GM23338 (cell line): Measurements from ENCODE around the gene IFI6. TPM values are rescaled to one million over a fixed set of nuclear protein-coding genes. Genes with fewer than 3 reads are reported as not detected.
"Not testable (repeated sequence)": the region's sequence is repeated elsewhere in the genome, so short reads cannot be mapped to it uniquely, and the experiment has no call there.

Source experiments
- ATAC-seq: fragments of 200-7000 bp; cut with Tn5 transposase; 3 replicates; pipeline ENCODE4 v1.9.1; 2020
- DNase-seq: peaks from one replicate; pipeline ENCODE4 v3.0.0-alpha.2; 2015; ENCODE audit warnings: low spot score
- H2AFZ ChIP-seq: fragments of 200-600 bp; sonication (generic); 2 replicates; pipeline ENCODE4 v1.8.0; 2016; ENCODE audit warnings: antibody characterized with exemption, mild to moderate bottlenecking, moderate library complexity
- H3F3A ChIP-seq: fragments of 200-600 bp; sonication (generic); replicated peaks from 2 replicates; pipeline ENCODE4 v1.8.0; 2017; ENCODE audit warnings: antibody characterized with exemption, mixed run types, low read depth
- H3K27ac ChIP-seq: fragments of 200-600 bp; sonication (generic); 2 replicates; pipeline ENCODE4 v1.6.1; 2016; ENCODE audit warnings: low read depth
- H3K27me3 ChIP-seq: fragments of 200-600 bp; sonication (generic); 2 replicates; pipeline ENCODE4 v1.8.0; 2016; ENCODE audit warnings: mild to moderate bottlenecking, mixed run types, moderate library complexity; ENCODE audit not compliant: insufficient read depth
- H3K36me3 ChIP-seq: fragments of 200-600 bp; sonication (generic); 2 replicates; pipeline ENCODE4 v1.8.0; 2016; ENCODE audit warnings: mild to moderate bottlenecking; ENCODE audit not compliant: insufficient read depth
- H3K4me1 ChIP-seq: fragments of 200-600 bp; sonication (generic); 2 replicates; pipeline ENCODE4 v1.8.0; 2016; ENCODE audit warnings: mild to moderate bottlenecking, moderate library complexity; ENCODE audit not compliant: insufficient read depth
- H3K4me2 ChIP-seq: fragments of 200-600 bp; sonication (generic); 2 replicates; pipeline ENCODE4 v1.7.1; 2017; ENCODE audit warnings: mixed run types
- H3K4me3 ChIP-seq: fragments of 200-600 bp; sonication (generic); 2 replicates; pipeline ENCODE4 v1.6.1; 2016; ENCODE audit warnings: mixed run types
- H3K79me2 ChIP-seq: fragments of 200-600 bp; sonication (generic); replicated peaks from 2 replicates; pipeline ENCODE4 v1.8.0; 2017; ENCODE audit warnings: mild to moderate bottlenecking; ENCODE audit not compliant: insufficient read depth
- H3K9me2 ChIP-seq: fragments of 200-600 bp; sonication (generic); 2 replicates; pipeline ENCODE4 v1.8.0; 2017; ENCODE audit not compliant: insufficient read depth
- H4K20me1 ChIP-seq: fragments of 200-600 bp; sonication (generic); replicated peaks from 2 replicates; pipeline ENCODE4 v1.8.0; 2017; ENCODE audit warnings: mild to moderate bottlenecking; ENCODE audit not compliant: insufficient read depth
- H3K27ac Mint-ChIP-seq: 2 replicates; pipeline ENCODE4 v1.8.0; 2020; ENCODE audit warnings: inconsistent platforms, mild to moderate bottlenecking, moderate library complexity, mixed read lengths
- H3K27me3 Mint-ChIP-seq: 3 replicates; pipeline ENCODE4 v1.8.0; 2022; ENCODE audit warnings: low read depth, mild to moderate bottlenecking, moderate library complexity, mixed read lengths, inconsistent platforms; ENCODE audit not compliant: insufficient read depth, poor library complexity
- H3K36me3 Mint-ChIP-seq: 3 replicates; pipeline ENCODE4 v1.8.0; 2021; ENCODE audit warnings: low read depth, mild to moderate bottlenecking, inconsistent platforms, moderate library complexity, mixed read lengths
- H3K4me1 Mint-ChIP-seq: 3 replicates; pipeline ENCODE4 v1.8.0; 2020; ENCODE audit warnings: mild to moderate bottlenecking, inconsistent platforms, mixed read lengths
- H3K4me3 Mint-ChIP-seq: 3 replicates; pipeline ENCODE4 v1.8.0; 2021; ENCODE audit warnings: moderate library complexity, mild to moderate bottlenecking, inconsistent platforms, mixed read lengths
- H3K9me3 Mint-ChIP-seq: 3 replicates; pipeline ENCODE4 v1.8.0; 2020; ENCODE audit warnings: moderate library complexity, mild to moderate bottlenecking, inconsistent platforms, mixed read lengths
- CREB1 ChIP-seq: fragments of 250-450 bp; sonication (Bioruptor Pico); IDR thresholded peaks from 2 replicates; pipeline ENCODE4 v1.5.0; 2020; ENCODE audit warnings: low read depth, mild to moderate bottlenecking, moderate library complexity
- EZH2 ChIP-seq: fragments of 200-600 bp; sonication (generic); IDR thresholded peaks from one replicate; pipeline ENCODE4 v1.8.0; 2017; ENCODE audit warnings: antibody characterized with exemption, mild to moderate bottlenecking, low read depth; ENCODE audit not compliant: unreplicated experiment
- EZH2phosphoT487 ChIP-seq: fragments of 200-600 bp; sonication (generic); IDR thresholded peaks from one replicate; pipeline ENCODE4 v1.8.1; 2018; ENCODE audit warnings: antibody characterized with exemption; ENCODE audit not compliant: unreplicated experiment
- JUNB ChIP-seq: IDR thresholded peaks from one replicate; pipeline ENCODE4 v1.6.1; 2016; ENCODE audit warnings: antibody characterized with exemption; ENCODE audit not compliant: unreplicated experiment
- POLR2AphosphoS5 ChIP-seq: IDR thresholded peaks from 2 replicates; pipeline ENCODE4 v1.6.1; 2016; ENCODE audit warnings: antibody characterized with exemption, low read depth
- ZNF114 ChIP-seq: fragments of 250-450 bp; sonication (Bioruptor Pico); IDR thresholded peaks from 2 replicates; pipeline ENCODE4 v1.5.0; 2020; ENCODE audit warnings: mild to moderate bottlenecking, moderate library complexity
- polyA plus RNA-seq: library from polyadenylated mRNA; unstranded; fragments of >200 nt; fragmentation: Nextera tagmentation; extraction: Ambion mirVana; gene quantifications from 2 replicates; pipeline ENCODE4 v1.2.1, GENCODE V29; 2016
- total RNA-seq: library from RNA; depleted of rRNA; stranded (reverse); fragments of >200 nt; shearing (Covaris generic); gene quantifications from 2 replicates; pipeline ENCODE4 v1.2.3, GENCODE V29; 2014
- TF ChIP-seq, protein P1 (sequence below): IDR thresholded peaks from 2 replicates; pipeline ENCODE4 v1.6.1; 2016; ENCODE audit warnings: antibody characterized with exemption
- TF ChIP-seq, protein P2 (sequence below), 2 experiments: fragments of 200-600 bp in 1 of 2; sonication (generic) in 1 of 2; conservative IDR thresholded peaks; 2 replicates each; pipeline versions ENCODE4 v1.5.1 to v1.6.1; 2016 to 2017; ENCODE audit warnings: antibody characterized with exemption in 2 of 2, low read depth in 2 of 2, mild to moderate bottlenecking in 2 of 2, moderate library complexity in 1 of 2

Gene IFI6
- total and polyA plus RNA-seq, 2 experiments from 2014 or later = 6.3 to 16.0 TPM

DNA sequence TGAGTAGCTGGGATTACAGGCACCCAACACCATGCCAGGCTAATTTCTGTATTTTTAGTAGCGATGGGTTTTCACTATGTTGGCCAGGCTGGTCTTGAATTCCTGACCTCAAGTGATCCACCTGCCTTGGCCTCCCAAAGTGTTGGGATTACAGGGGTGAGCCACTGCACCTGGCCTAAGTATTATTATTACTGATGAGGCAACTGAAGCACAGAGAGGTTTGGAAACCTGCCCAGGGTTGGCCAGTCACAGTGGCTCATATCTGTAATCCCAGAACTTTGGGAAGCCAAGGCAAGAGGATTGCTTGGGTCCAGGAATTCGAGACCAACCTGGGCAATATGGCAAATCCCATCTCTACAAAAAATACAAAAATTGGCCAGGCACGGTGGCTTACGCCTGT lies 44.3 kb downstream of the IFI6 start:
- not testable (repeated sequence) for H2AFZ ChIP-seq, H3K79me2 ChIP-seq, H3K27ac ChIP-seq, H3K36me3 ChIP-seq, H4K20me1 ChIP-seq, H3K4me3 ChIP-seq, H3K36me3 Mint-ChIP-seq, H3K9me3 Mint-ChIP-seq, H3K4me3 Mint-ChIP-seq, ATAC-seq, DNase-seq, H3K27ac Mint-ChIP-seq, H3K27me3 ChIP-seq, H3K4me2 ChIP-seq, H3F3A ChIP-seq, H3K9me2 ChIP-seq
- H3K4me1 ChIP-seq = peaks cover 28% of the 10 kb centered on the region
- Mint-ChIP-seq H3K4me1 (peaks cover 38% of the 10 kb centered on the region), H3K27me3 (peaks cover 10% of the 10 kb centered on the region)

GRCh38 chr1:27627061-27627460 lies 44.9 kb downstream of the IFI6 start:
- no peak for ATAC-seq
- H3K27ac Mint-ChIP-seq = no peak overlapping the region
- no peaks in the 10 kb centered on the region; the same call in 1 of the 2 replicates for H3F3A ChIP-seq
- no peak overlapping the region for H2AFZ ChIP-seq
- peaks cover 7% of the 10 kb centered on the region for H3K27me3 Mint-ChIP-seq
- no peaks in the 10 kb centered on the region for H3K9me2 ChIP-seq
- H3K4me1 Mint-ChIP-seq = peaks cover 41% of the 10 kb centered on the region
- H3K4me3 Mint-ChIP-seq = no peak overlapping the region
- H3K4me2 ChIP-seq = no peak overlapping the region
- no peaks in the 10 kb centered on the region for H3K36me3 ChIP-seq
- H3K4me3 ChIP-seq = no peak overlapping the region
- no peaks in the 10 kb centered on the region for H3K9me3 Mint-ChIP-seq
- H3K27ac ChIP-seq = no peak overlapping the region
- H3K36me3 Mint-ChIP-seq = no peaks in the 10 kb centered on the region
- no peaks in the 10 kb centered on the region; the same call in 1 of the 2 replicates for H3K27me3 ChIP-seq
- no peaks in the 10 kb centered on the region for H3K79me2 ChIP-seq
- TF ChIP-seq, protein P1, sequence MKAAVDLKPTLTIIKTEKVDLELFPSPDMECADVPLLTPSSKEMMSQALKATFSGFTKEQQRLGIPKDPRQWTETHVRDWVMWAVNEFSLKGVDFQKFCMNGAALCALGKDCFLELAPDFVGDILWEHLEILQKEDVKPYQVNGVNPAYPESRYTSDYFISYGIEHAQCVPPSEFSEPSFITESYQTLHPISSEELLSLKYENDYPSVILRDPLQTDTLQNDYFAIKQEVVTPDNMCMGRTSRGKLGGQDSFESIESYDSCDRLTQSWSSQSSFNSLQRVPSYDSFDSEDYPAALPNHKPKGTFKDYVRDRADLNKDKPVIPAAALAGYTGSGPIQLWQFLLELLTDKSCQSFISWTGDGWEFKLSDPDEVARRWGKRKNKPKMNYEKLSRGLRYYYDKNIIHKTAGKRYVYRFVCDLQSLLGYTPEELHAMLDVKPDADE = no peak
- TF ChIP-seq POLR2AphosphoS5 (no peak), ZNF114 (CRISPR knock-in tag) (no peak), EZH2phosphoT487 (no peak), EZH2 (no peak), CREB1 (no peak), JUNB (no peak)
- TF ChIP-seq, protein P2, sequence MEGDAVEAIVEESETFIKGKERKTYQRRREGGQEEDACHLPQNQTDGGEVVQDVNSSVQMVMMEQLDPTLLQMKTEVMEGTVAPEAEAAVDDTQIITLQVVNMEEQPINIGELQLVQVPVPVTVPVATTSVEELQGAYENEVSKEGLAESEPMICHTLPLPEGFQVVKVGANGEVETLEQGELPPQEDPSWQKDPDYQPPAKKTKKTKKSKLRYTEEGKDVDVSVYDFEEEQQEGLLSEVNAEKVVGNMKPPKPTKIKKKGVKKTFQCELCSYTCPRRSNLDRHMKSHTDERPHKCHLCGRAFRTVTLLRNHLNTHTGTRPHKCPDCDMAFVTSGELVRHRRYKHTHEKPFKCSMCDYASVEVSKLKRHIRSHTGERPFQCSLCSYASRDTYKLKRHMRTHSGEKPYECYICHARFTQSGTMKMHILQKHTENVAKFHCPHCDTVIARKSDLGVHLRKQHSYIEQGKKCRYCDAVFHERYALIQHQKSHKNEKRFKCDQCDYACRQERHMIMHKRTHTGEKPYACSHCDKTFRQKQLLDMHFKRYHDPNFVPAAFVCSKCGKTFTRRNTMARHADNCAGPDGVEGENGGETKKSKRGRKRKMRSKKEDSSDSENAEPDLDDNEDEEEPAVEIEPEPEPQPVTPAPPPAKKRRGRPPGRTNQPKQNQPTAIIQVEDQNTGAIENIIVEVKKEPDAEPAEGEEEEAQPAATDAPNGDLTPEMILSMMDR (conservative IDR thresholded peaks at IDR 0.05; ENCODE audit: low read depth in 2 of 2) = no peak
- peaks cover 35% of the 10 kb centered on the region for H3K4me1 ChIP-seq
- no peaks in the 10 kb centered on the region for H4K20me1 ChIP-seq
- DNase-seq = no peak
